ENCODE results near the gene ARHGEF4.

Gene ARHGEF4

DNA sequence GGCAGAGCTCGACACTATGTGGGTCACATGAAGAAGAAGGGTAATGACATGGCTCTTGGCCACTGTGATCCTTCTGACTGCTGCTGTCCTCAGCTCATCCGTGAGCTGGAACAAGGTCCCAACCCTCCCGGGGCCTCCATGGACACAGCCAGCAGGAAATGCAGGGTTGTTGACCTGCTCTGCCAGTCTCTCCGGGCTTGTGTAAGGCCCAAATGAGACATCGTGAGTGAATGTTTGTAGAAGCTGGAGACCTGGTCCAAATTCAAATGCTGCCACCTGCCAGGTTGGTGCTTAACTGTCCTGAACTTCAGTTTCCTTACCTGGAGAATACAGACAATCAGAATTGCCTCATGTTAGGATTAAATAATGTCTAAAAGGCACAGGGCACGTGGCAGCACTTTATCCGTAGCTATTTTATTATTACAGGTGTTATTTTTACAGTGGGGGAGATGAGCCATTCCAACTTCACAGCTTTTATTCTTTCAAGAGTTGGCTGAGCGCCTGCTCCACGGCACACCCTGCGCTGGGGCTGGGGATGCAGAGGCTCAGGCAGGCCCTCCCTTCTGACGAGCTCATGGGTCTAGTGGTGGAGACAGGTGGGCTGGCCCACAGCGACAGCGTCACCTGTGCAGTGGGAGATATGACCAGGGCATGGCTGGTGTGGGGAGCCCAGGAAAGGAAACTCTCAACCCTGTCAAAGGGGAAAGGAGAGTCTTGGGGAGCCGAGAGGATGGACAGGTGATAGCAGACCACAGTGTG is 15.1 kb downstream of the ARHGEF4 start:
- no peak for DNase-seq

GRCh38 chr2:130852521-130853115 is 15.9 kb downstream of the ARHGEF4 start:
- no peak for DNase-seq

DNA sequence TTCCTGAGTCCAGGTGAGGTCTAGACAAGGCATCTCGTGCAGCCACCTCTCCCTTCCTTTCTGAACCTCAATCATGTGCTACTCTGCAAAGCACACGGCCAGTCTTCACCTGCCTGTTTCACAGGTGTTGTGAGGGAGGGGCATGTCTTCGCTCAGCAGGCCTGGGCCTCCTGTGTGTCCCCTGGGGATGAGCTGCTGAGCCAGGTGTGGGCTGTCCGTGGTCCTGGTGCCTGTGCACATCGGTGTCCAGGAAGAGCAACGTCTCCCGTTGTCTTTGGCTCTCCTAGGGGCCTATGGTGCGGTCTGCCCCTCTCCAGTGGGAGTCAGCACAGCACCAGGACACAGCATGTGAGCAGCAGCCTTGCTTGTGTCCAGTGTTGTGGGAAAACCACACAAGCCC is 16.7 kb downstream of the ARHGEF4 start:
- no peak for DNase-seq

DNA sequence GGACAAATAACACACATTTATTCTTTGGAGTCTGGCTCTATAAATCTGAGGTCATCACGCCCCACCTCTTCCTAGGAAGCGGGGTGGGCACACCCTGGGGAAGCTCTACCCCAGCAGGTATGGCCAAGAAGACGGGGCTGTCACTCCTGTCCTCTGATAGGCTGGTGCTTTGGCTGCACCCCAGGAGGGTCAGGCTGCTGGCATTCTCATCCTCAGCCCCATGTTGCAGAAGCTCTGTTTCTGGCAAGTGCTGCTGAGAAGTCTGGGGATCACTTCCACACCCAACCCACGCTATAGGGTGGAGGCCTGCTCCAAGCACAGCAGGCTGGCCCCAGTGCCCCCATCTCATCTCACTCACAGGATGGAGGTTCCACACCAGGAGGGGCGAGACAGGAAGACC is 17.6 kb downstream of the ARHGEF4 start:
- no peak for DNase-seq

DNA sequence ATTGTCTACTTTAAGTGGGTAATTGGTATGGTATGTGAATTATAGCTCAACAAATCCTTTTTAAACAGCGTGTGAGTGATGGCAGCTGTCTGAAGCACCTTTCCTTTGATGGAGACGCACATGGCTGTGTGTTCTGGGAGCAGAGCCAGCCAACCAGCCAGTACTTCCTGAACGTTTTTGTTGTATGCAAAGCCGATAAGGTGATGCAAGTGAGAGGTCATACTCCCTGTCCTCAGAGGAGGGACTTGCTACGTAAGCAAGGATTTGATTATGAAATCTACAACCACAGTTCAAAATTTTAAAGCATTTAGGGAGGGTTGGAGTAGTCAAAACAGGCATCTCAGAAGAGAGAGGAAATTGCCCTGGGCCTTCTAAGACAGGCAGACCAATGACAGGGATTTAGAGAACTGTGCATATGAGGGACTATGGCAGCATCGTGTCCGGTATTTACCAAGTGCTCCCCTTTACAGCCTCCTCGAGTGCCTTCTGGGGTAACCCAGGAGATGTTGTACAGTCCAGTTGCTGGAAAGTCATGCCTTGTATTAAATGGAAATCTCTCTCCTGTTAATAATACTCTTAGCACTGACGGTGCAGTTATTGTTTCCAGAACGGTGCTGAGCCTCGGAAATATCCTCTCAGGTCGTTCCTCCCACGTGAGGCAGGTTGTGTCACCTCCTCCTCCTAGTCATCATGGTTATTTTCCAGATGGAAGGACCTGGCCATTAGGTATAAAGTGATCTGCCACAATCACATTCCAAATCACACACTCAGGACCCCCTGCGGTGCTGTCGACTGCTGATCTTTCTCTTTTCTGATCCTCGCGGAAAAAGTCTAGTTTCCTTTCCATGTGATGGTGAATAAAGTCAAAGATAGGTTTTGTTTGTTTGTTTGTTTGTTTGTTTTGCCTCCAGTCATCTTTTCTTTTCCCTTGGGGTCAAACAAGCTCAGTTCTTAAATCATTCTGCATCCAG is 28.4 kb downstream of the ARHGEF4 start:
- DNase-seq: peak; percentile 69

DNA sequence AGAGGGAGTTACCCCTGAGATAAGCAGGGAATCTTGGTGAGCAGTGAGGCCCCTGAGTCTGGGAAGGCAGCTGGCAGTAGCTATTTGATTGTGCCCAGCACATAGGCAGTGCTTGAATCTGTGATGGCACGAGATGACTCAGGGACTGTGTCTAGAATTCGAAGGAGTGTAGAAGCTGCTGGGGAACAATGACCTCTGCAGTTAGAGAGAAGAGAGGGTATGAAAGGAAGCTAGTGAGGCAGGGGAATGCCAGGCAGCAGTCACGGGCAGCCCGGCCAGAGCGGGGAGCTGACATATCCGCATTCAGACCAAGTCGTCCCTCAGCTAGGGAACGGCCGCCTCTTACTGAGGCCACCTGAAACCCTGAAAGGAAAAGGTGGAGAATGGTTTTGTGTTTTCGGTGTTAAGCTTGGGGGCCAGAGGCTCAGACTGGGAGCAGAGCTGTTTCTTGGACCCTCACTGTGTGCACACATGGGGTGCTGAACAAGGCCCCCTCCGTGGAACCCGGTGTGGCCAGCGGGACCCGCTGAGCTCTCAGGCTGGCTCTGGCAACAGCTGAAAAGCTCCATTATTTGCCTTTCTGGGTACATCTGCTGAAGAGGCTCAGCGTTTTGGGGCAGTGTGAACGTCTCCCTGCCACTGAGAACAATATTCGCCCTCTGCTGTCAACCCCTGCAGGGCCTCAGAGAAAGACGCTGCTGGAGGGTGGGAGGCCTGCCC is 32.9 kb downstream of the ARHGEF4 start:
- no peak for DNase-seq

GRCh38 chr2:130870161-130870485 is 33.4 kb downstream of the ARHGEF4 start:
- DNase-seq: no peak

DNA sequence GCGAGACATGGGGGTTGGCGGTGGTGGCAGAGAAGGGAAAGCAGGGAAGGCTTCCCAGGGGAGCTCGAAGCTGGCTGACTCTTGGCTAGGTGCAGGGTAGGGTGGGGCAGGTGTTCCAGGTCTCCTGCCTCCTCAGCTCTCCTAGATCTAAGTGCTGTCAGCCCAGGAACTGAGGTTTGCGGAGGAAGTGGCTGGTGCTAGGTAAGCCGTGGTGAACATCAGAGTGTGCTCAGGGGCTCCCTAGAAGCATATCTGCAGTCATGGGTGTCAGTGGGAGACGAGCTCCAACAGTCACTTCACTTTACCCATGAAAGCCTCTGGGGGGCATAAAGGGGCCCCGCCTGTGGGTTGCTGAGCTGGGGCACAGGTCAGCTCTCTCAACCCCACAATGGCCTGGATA is 34.1 kb downstream of the ARHGEF4 start:
- DNase-seq: no peak

GRCh38 chr2:130871843-130872740 is 35.4 kb downstream of the ARHGEF4 start:
- DNase-seq: no peak

- no peak for DNase-seq
Measured at GRCh38 chr2:130872741-130873125, 36.0 kb downstream of the ARHGEF4 start.

DNA sequence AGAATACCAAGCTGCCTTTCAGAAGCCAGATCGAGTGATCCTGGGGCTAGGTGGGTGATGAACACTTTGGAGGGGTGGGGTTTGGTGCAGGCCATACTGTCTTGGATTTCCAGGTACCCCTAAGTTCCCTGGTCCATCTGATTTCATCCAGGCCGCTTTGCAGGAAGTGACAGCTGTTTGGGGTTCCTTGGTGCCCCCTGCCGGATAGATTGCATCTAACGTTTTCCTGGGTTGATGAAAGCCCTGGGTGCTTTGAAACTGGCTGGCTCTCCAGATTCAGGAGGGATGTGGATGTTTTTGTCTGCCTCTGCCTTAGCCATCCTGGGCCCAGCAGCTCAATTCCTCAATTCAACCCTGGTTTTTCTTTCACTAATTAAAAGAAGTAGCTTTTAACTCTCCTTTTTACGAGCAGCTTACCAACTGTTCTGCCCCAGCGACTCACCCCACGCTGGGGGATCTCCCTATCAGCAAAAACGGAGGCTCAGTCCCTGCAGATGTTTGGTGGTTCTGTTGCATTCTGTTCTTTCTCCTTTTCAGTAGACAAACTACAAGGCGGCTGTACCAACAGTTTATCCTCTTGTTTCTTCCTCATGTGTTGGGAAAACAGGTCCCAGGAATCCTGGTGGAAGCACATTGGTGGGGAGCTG is 37.1 kb downstream of the ARHGEF4 start:
- peak; percentile 65 for DNase-seq

- no peak for DNase-seq
Measured at GRCh38 chr2:130874512-130874911, 37.8 kb downstream of the ARHGEF4 start.

GRCh38 chr2:130875935-130876334 is 39.2 kb downstream of the ARHGEF4 start:
- DNase-seq: no peak

- DNase-seq: no peak
Measured at GRCh38 chr2:130877258-130877657, 40.5 kb downstream of the ARHGEF4 start.

- DNase-seq: no peak
Measured at GRCh38 chr2:130878316-130878715, 41.6 kb downstream of the ARHGEF4 start.

- no peak for DNase-seq
Measured at GRCh38 chr2:130878933-130879332, 42.2 kb downstream of the ARHGEF4 start.

- no peak for DNase-seq
Measured at GRCh38 chr2:130882111-130882690, 45.5 kb downstream of the ARHGEF4 start.

GRCh38 chr2:130882991-130883390 is 46.3 kb downstream of the ARHGEF4 start:
- no peak for DNase-seq

DNA sequence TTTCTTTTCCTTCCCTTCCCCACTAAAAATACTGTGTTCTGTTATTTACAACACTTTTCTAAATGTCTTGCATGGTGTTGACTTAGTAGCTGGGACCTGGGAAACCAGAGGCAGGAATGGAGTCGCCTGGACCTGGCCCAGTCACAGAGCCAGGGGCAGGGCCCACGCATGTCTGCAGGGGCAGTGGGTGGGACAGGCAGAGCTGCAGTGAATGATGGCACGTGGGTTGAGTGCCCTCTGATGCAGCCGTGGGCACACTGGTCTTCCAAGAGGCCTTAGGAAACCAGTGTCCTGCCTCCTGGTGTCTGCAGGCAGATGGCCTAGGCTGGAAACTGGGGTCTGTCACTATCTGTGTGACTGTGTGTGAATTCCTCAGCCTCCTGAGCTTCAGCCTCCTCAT is 46.8 kb downstream of the ARHGEF4 start:
- DNase-seq: no peak

GRCh38 chr2:130884013-130884412 is 47.3 kb downstream of the ARHGEF4 start:
- DNase-seq: no peak

GRCh38 chr2:130884503-130884902 is 47.8 kb downstream of the ARHGEF4 start:
- DNase-seq: no peak

Data from NCI-H1436 (cell line).